Stimulated activated CD4-positive, alpha-beta T cell treated with anti-CD3 and anti-CD28 coated beads, Interleukin-1b, Interleukin-23, amount 100 ng/mL, for 1 hour (primary cell): ENCODE measurements around the gene HLA-F.

ENCODE experiments used
- DNase-seq, 2 donors: peaks; one replicate each; pipeline ENCODE4 v3.0.0-alpha.2; 2020; ENCODE audit warnings: low read depth in 2 of 2

The HLA-F gene

GRCh38 chr6:29724937-29725869 is 2.0 kb downstream of the HLA-F start:
- DNase-seq: no peak

- no peak for DNase-seq
Measured at GRCh38 chr6:29726001-29726400, 2.8 kb downstream of the HLA-F start.

GRCh38 chr6:29726571-29727194 is 3.4 kb downstream of the HLA-F start:
- DNase-seq: no peak

- DNase-seq: no peak
Measured at GRCh38 chr6:29727637-29728036, 4.4 kb downstream of the HLA-F start.

- DNase-seq: no peak
Measured at GRCh38 chr6:29728173-29728874, 5.1 kb downstream of the HLA-F start.

- DNase-seq: no peak
Measured at GRCh38 chr6:29728875-29729270, 5.6 kb downstream of the HLA-F start.

GRCh38 chr6:29729774-29730328 is 6.6 kb downstream of the HLA-F start:
- no peak for DNase-seq

GRCh38 chr6:29730575-29731126 is 7.4 kb downstream of the HLA-F start:
- DNase-seq: no peak

- DNase-seq: no peak
Measured at GRCh38 chr6:29731281-29731680, 8.0 kb downstream of the HLA-F start.

GRCh38 chr6:29733057-29733456 is 9.8 kb downstream of the HLA-F start:
- no peak for DNase-seq

GRCh38 chr6:29734046-29735018 is 11.1 kb downstream of the HLA-F start:
- DNase-seq: no peak

- DNase-seq: no peak
Measured at GRCh38 chr6:29736563-29736962, 13.3 kb downstream of the HLA-F start.

GRCh38 chr6:29737707-29738630 is 14.7 kb downstream of the HLA-F start:
- peak; percentile 37 to 41 for DNase-seq

- no peak for DNase-seq
Measured at GRCh38 chr6:29739136-29739881, 16.1 kb downstream of the HLA-F start.

GRCh38 chr6:29739882-29740261 is 16.6 kb downstream of the HLA-F start:
- no peak for DNase-seq

GRCh38 chr6:29741592-29741991 is 18.4 kb downstream of the HLA-F start:
- no peak for DNase-seq

GRCh38 chr6:29742127-29742526 is 18.9 kb downstream of the HLA-F start:
- no peak for DNase-seq

GRCh38 chr6:29743025-29743424 is 19.8 kb downstream of the HLA-F start:
- DNase-seq: no peak

- DNase-seq: no peak
Measured at GRCh38 chr6:29743568-29743967, 20.3 kb downstream of the HLA-F start.
